ENCODE data around the gene ZNF641. TPM values are rescaled to one million over a fixed set of nuclear protein-coding genes. Genes with fewer than 3 reads are reported as not detected.

ZNF641 gene
- total RNA-seq, 1 experiment from 2014 or later = 12.1 TPM

GRCh38 chr12:48291511-48291910 is 59.2 kb downstream of the ZNF641 start:
- RAD21 ChIA-PET (ENCODE audit: low non-redundant PET in 1 of 2, low total read pairs in 2 of 2, uncharacterized antibody in 2 of 2, unreplicated experiment in 2 of 2) = no interaction called here
- no peak overlapping the region for H3K9ac ChIP-seq (ENCODE audit: low read length)
- no peak overlapping the region for H3K4me3 ChIP-seq (replicated peaks in 1 of 2; ENCODE audit: low read depth in 1 of 2, low read length in 2 of 2)
- H3K27me3 ChIP-seq (ENCODE audit: insufficient read depth, low read length) = no peaks in the 10 kb centered on the region
- ATAC-seq (no peak), DNase-seq (ENCODE audit: low read depth, low spot score) (no peak)
- no peaks in the 10 kb centered on the region for H3K4me1 ChIP-seq (ENCODE audit: control insufficient read depth in 1 of 2, insufficient read depth in 2 of 2, low read length in 2 of 2)
- H3K4me2 ChIP-seq (ENCODE audit: low read length) = no peak overlapping the region
- H3K9me3 ChIP-seq (ENCODE audit: control insufficient read depth in 1 of 2, insufficient read depth in 1 of 2, low read depth in 1 of 2, low read length in 2 of 2) = no peaks in the 10 kb centered on the region
- no peak overlapping the region for H3K27ac ChIP-seq (ENCODE audit: low read depth, low read length)
- H3K9me2 ChIP-seq (ENCODE audit: insufficient read depth) = no peaks in the 10 kb centered on the region
- intact Hi-C loops (cut with micrococcal nuclease) = no loop called here
- H2AFZ ChIP-seq (ENCODE audit: low read depth, low read length, poor library complexity, severe bottlenecking) = no peak overlapping the region
- H3K36me3 ChIP-seq (ENCODE audit: control insufficient read depth in 1 of 2, insufficient read depth in 2 of 2, low read length in 2 of 2) = no peaks in the 10 kb centered on the region
- TF ChIP-seq REST (IDR thresholded peaks at IDR 0.05; ENCODE audit: low read depth) (no peak), POLR2A (IDR thresholded peaks at IDR 0.05; ENCODE audit: borderline replicate concordance, extremely low read depth, insufficient read depth, insufficient read length) (no peak), RAD21 (IDR thresholded peaks at IDR 0.05; ENCODE audit: low read depth) (no peak), ZBTB33 (IDR thresholded peaks at IDR 0.05; ENCODE audit: extremely low read depth, insufficient replicate concordance, low read length) (no peak), MAX (IDR thresholded peaks at IDR 0.05) (no peak)
- no peaks in the 10 kb centered on the region for H4K20me1 ChIP-seq (ENCODE audit: insufficient read depth)
- CTCF ChIA-PET = no interaction called here
- POLR2A ChIA-PET = no interaction called here
- BruUV-seq (replicated peaks) = no TSS peak
- H3K79me2 ChIP-seq (ENCODE audit: insufficient read depth, low read length) = no peaks in the 10 kb centered on the region
